GM04503 (cell line): ENCODE data around the gene CNTF.

ENCODE experiments used
- DNase-seq: peaks from one replicate; pipeline ENCODE4 v3.0.0-alpha.2; 2012; ENCODE audit warnings: low read depth

CNTF gene

DNA sequence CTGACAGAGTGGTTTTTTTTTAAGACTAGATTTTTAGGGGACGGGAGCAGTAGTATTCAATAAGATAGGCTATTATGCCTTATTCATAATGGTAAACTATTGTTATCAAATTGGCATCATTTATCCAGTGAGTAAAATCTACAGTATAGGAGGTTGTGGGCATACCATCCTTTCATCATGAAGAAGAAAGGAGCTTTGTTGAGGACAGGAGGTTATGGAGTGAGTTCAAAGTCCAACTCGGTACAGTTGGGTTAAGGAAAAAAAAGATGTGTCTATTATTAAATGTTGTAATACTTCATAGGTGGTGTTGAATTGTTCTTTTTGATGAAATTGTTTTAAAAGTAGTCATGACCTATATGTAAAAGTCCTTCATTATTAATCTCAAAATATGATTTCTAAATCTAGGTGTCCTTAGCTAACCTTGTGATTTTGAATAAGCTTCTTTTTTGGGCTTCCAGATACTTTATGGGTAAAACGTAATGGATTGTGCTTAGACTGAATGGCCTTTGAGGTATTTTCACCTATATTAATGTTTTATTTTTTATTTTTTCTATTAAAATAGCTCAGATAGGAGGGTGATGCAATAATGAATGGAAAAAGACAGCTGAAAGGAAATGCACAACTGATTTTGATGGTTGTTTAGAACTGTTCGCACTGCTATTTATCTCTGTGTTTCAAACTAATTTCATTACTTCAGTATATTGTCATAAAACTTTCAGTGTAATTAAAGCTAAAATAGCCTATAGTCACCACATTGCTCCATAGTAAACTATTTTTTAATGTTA is 15.3 kb upstream of the CNTF start:
- DNase-seq: no peak

- DNase-seq: no peak
Observed at GRCh38 chr11:58608331-58608730, 14.1 kb upstream of the CNTF start.

- no peak for DNase-seq
Observed at GRCh38 chr11:58609723-58610122, 12.7 kb upstream of the CNTF start.

DNA sequence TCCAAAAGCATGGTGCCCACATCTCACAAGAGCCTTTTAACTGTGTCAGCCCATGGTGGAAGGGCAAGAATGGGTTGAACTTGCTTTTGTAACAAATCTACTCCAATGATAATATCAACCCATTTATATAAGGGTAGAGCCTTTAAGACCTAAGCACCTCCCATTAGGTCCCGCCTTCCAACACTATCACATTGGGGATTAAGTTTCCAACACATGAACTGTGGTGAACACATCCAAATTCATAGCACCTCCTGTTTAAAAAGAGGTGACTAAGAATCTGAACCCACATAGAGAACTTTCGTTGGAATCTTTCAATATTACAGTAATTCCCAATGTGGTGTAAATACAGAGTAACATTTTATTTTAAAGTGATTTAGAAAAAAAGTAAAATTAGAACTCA is 9.2 kb upstream of the CNTF start:
- no peak for DNase-seq

GRCh38 chr11:58615559-58615958 is 6.9 kb upstream of the CNTF start:
- DNase-seq: no peak

DNA sequence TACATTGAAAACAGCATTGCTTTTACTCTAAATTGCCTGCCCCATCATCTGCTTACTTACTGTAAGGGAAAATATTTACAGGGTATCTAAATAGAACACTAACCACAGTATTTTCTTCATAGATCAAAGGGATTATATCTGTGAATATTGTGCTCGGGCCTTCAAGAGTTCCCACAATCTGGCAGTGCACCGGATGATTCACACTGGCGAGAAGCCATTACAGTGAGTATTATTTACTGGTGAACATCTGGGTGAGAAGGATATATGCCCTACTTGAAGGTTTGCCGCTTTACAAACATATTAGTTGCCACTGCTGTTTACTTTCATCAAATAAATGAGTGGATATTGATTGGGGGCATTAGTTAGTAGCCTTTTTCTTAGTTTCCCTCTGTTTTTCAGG is 5.9 kb upstream of the CNTF start:
- peak; percentile 73 for DNase-seq

- no peak for DNase-seq
Observed at GRCh38 chr11:58617976-58618557, 4.4 kb upstream of the CNTF start.

DNA sequence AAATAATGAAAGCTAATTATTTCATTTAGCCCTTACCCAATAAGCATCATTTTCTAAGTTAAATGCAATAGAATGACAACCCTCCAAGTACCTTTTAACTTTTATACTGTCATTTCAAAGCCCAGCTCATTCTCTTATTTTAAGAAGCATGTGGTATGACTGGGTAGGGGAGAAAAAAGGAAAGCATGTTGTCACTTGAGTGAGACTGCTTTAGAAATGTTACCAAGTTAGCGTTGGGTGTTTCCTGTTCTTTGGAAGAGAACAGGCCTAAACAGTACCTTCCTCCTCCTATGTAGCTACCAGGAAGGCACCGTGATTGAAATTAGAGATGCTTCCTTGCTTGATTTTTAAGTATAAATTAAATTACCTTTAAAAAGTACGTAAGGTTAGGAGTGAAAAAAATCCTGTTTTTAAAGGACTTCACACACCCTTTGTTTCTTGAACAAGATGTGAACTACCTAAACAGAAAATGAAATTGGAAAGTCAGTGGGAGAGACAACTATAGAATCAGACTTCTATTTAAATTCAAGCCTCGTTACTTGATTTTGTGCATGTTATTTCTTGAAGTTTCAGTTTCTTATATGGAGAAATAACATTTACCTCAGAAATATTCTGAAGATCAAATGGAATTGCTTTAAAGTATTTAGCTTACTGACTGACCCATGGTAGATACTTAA is 741 bp upstream of the CNTF start:
- no peak for DNase-seq

GRCh38 chr11:58625086-58625485 is 2.6 kb downstream of the CNTF start:
- no peak for DNase-seq

DNA sequence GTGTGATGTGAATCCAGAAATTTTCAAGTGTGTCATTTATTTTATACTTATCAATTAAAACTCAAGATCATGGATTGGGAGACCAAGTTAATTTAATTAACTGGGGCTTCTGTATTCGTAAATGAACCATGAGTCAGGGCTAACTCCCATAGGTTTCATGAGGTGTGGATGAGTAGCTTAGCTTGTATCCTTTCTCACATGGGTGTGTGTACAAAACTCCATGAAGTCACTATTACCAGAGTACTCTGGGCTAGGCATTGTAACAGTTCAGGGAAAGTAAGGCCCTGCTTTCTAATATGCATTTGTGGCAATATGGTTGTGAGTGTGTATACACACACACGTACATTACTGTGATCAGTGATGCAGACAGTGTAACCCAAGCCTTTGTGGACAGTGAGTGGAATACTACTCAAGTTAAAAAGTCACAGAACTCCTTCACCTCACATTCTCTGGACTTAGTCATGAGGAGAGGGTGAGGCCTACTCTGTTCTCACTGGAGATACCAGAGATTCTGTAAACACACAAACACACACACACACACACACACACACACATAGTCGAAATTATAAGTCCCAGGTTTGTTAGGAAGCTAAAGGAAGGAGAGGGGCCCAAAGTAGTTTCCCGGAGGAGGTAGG is 3.5 kb downstream of the CNTF start:
- no peak for DNase-seq

- DNase-seq: no peak
Observed at GRCh38 chr11:58626934-58627483, 4.5 kb downstream of the CNTF start.

GRCh38 chr11:58628446-58628845 is 6.0 kb downstream of the CNTF start:
- no peak for DNase-seq

DNA sequence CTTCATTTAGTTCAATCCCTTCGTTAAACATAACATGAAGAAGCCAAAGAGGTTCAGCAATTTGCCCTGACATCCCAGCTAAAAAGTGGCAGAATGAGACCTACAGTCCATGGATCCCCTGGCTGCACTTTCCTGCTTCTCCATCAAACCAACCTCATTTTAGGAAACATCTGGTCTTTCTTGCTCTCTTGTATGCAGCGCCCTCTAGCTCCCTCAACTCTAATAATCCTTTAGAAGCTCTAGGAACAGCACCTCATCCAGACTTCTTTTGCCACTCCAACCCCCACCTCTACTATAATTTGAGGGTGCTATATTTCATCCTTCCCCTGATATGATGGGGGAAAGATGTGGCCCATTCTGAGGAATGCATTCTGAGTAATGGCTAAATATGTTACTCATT is 7.4 kb downstream of the CNTF start:
- DNase-seq: no peak

DNA sequence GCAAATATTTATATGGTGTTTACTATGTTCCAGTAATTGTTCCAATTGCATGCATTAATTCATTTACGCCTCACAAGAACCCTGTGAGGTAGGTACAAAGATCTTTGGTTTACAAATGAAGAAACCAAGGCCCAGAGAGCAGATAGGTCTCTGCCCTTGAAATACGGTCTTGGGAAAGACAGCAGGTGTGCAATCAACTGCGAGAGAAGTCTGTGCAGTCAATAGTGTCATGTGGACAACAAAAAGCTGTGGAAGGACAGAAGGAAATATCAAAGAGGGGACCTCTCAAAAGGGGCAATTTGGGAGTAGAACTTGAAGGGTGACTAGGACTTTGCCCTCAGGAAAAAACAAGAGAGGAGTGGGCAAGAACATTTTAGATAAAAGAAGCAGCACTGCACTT is 8.9 kb downstream of the CNTF start:
- DNase-seq: no peak

DNA sequence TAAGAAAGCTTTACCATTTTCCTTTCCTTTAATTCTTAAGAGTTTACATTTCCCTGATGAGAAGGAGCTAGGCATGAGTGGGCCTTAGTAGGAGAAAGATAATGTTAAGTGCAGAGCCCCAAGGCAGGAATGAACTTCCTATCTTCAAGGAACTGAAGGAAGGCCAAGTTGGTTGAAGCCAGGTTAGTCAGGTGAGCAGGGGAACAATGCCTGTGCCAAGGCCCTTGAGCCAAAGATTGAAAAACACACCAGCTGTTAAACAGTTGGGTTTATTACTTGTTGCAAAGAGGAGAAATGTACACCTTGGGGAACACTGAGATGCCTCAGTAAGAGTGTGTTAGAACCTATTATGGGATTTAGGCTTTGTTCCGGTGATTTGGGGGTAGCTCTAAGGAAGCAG is 10.0 kb downstream of the CNTF start:
- DNase-seq: no peak

GRCh38 chr11:58636587-58636986 is 14.1 kb downstream of the CNTF start:
- DNase-seq: no peak

- DNase-seq: no peak
Observed at GRCh38 chr11:58637371-58637770, 14.9 kb downstream of the CNTF start.

DNA sequence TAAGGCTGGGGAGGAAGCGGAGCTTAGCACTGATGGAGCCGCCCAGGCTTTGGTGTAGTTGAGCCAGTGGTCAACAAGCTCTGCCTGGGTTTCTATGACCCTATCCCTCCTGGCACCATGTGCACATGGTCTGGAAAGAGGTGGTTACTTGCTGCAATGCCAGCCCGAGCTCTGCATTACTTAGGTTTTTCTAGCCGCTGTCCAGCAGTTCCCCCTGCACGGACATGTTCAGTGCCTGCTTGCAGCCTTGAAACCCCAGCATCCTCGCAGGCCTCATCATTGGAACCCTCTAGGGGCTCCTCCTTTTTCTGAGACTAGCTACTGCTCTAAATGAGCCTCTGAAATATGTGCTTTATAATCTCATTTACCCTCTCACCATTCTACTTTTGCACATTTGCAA is 16.6 kb downstream of the CNTF start:
- no peak for DNase-seq

- no peak for DNase-seq
Observed at GRCh38 chr11:58639669-58640068, 17.2 kb downstream of the CNTF start.

GRCh38 chr11:58640386-58641023 is 18.0 kb downstream of the CNTF start:
- no peak for DNase-seq

DNA sequence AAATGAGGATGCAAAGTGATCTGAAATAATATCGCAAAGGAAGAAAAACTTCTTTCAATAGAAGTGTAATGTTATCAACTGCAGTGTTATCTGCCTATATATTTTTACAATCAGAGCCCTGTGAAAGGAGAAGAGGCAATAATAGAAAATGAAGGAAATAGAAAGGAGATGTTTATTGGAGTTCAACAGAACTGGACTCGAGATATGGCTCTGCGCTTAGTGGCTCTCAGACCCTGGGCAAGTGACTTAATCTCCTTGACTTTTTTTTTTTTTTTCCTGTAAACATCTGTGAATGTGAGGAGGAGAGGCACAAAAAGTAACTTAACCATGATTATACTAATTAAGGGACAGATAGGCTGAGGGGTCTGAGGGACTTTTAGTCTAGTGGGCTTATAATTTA is 18.9 kb downstream of the CNTF start:
- DNase-seq: no peak
